K562 (cell line): Measurements from ENCODE around the gene GPATCH2. TPM values are rescaled to one million over a fixed set of nuclear protein-coding genes. Genes with fewer than 3 reads are reported as not detected.

Experiments
- ATAC-seq: fragments of 200-7000 bp; cut with Tn5 transposase; 3 replicates; pipeline ENCODE4 v1.9.1; 2020; ENCODE audit warnings: moderate library complexity
- BruUV-seq: library from RNA; stranded (reverse); fragments of 400-500 nt; replicated peaks from 2 replicates; lab custom pipeline; 2021; lab: Mats Ljungman, UMichigan
- CTCF ChIA-PET: fragments of 300-600 bp; formaldehyde crosslinking; extraction: SDS; loops from one replicate; lab custom pipeline; 2021; ENCODE audit warnings: low intra/inter-chr PET ratio; lab: Yijun Ruan, JAX
- POLR2A ChIA-PET: fragments of 300-600, 350-650 bp; sonication (Branson Sonifier 250); formaldehyde crosslinking; extraction: SDS; loops from one replicate; lab custom pipeline; 2021; ENCODE audit warnings: antibody characterized with exemption, inconsistent platforms; lab: Yijun Ruan, JAX
- DNase-seq, 4 experiments: peaks; one replicate each; pipeline versions ENCODE4 v3.0.0 to v3.0.0-alpha.2; 2011 to 2018; ENCODE audit warnings: low spot score in 3 of 4, mixed read lengths in 3 of 4; ENCODE audit errors: extremely low read depth in 1 of 4
- FAIRE-seq: peaks from 2 replicates; lab custom pipeline; 2011; peaks lifted over from hg19 to GRCh38; lab: Jason Lieb, UNC
- H2AFZ ChIP-seq: 2 replicates; pipeline ENCODE4 v1.6.0; 2011; ENCODE audit warnings: low read depth, low read length, control low read depth, inconsistent platforms
- H3K27ac ChIP-seq: fragments of 200-600 bp; 3 replicates; pipeline ENCODE4 v1.8.0; 2011; ENCODE audit warnings: low read depth, mild to moderate bottlenecking, control low read depth, inconsistent platforms, low read length, moderate library complexity, mixed read lengths; ENCODE audit errors: extremely low read depth
- H3K27me3 ChIP-seq, 2 experiments: fragments of 300-600 bp in 1 of 2; 2 replicates in 1 of 2; 3 replicates in 1 of 2; pipeline versions ENCODE4 v1.6.0 to v1.8.0; 2011; ENCODE audit warnings: inconsistent platforms in 2 of 2, low read length in 2 of 2, mild to moderate bottlenecking in 1 of 2, mixed read lengths in 1 of 2, moderate library complexity in 1 of 2; ENCODE audit not compliant: control insufficient read depth in 2 of 2, insufficient read depth in 2 of 2
- H3K36me3 ChIP-seq: fragments of 300-600 bp; 3 replicates; pipeline ENCODE4 v1.8.0; 2011; ENCODE audit warnings: mild to moderate bottlenecking, low read length, inconsistent platforms; ENCODE audit not compliant: control insufficient read depth, insufficient read depth
- H3K4me1 ChIP-seq, 2 experiments: fragments of 200-600 bp in 1 of 2; replicated peaks in 1 of 2; 2 replicates in 1 of 2; 3 replicates in 1 of 2; pipeline versions ENCODE4 v1.5.1 to v1.8.0; 2011; ENCODE audit warnings: inconsistent platforms in 2 of 2, low read length in 2 of 2, mild to moderate bottlenecking in 1 of 2, mixed read lengths in 1 of 2, moderate library complexity in 1 of 2; ENCODE audit not compliant: control insufficient read depth in 2 of 2, insufficient read depth in 2 of 2
- H3K4me2 ChIP-seq: 2 replicates; pipeline ENCODE4 v1.6.1; 2011; ENCODE audit warnings: low read length, control low read depth, inconsistent platforms, mixed read lengths; ENCODE audit not compliant: insufficient read depth
- H3K4me3 ChIP-seq: fragments of 200-600 bp; sonication (generic), shearing (Covaris generic); 2 replicates; pipeline ENCODE4 v1.5.1; 2016; ENCODE audit warnings: control low read depth, inconsistent platforms
- H3K79me2 ChIP-seq: fragments of 200-600 bp; 3 replicates; pipeline ENCODE4 v1.8.0; 2011; ENCODE audit warnings: low read length, inconsistent platforms; ENCODE audit not compliant: control insufficient read depth, insufficient read depth
- H3K9ac ChIP-seq, 2 experiments: 2 replicates each; pipeline versions ENCODE4 v1.6.0 to v1.6.1; 2011; ENCODE audit warnings: low read depth in 2 of 2, low read length in 2 of 2, control low read depth in 1 of 2, inconsistent platforms in 1 of 2, mild to moderate bottlenecking in 1 of 2, mixed read lengths in 1 of 2; ENCODE audit not compliant: insufficient read depth in 1 of 2
- H3K9me1 ChIP-seq: one replicate; pipeline ENCODE4 v1.6.0; 2011; ENCODE audit warnings: inconsistent platforms, mild to moderate bottlenecking, low read length, moderate library complexity; ENCODE audit not compliant: control insufficient read depth, insufficient read depth
- H3K9me3 ChIP-seq: replicated peaks from 2 replicates; pipeline ENCODE4 v1.5.1; 2011; ENCODE audit warnings: low read depth, low read length, inconsistent platforms; ENCODE audit not compliant: control insufficient read depth, insufficient read depth
- H4K20me1 ChIP-seq: replicated peaks from 2 replicates; pipeline ENCODE4 v1.6.1; 2011; ENCODE audit warnings: low read length, inconsistent platforms, mixed read lengths; ENCODE audit not compliant: control insufficient read depth, insufficient read depth
- DEAF1 ChIP-seq: fragments of 450-650 bp; formaldehyde crosslinking; IDR thresholded peaks from 2 replicates; pipeline ENCODE4 v1.4.0; 2020; ENCODE audit warnings: mild to moderate bottlenecking, moderate library complexity
- DLX4 ChIP-seq: fragments of 250-450 bp; sonication (Bioruptor Pico); IDR thresholded peaks from 2 replicates; pipeline ENCODE4 v1.6.1; 2021; ENCODE audit warnings: mild to moderate bottlenecking
- FOXJ3 ChIP-seq: sonication (generic); formaldehyde crosslinking; IDR thresholded peaks from 2 replicates; pipeline ENCODE4 v1.4.0; 2020; ENCODE audit warnings: mild to moderate bottlenecking, missing genetic modification reagents
- MXI1 ChIP-seq: IDR thresholded peaks from 2 replicates; pipeline ENCODE4 v1.6.1; 2011; ENCODE audit warnings: low read depth, mild to moderate bottlenecking, improper control_type of control experiment, low read length
- SREBF1 ChIP-seq: fragments of 150-350 bp; IDR thresholded peaks from 2 replicates; pipeline ENCODE4 v1.6.1; 2014; ENCODE audit warnings: antibody characterized with exemption, low read depth, low read length, borderline replicate concordance
- XRCC3 ChIP-seq: fragments of 450-650 bp; IDR thresholded peaks from 2 replicates; pipeline ENCODE4 v1.6.1; 2017; ENCODE audit warnings: mild to moderate bottlenecking, moderate library complexity
- ZNF184 ChIP-seq: sonication (generic); formaldehyde crosslinking; IDR thresholded peaks from 2 replicates; pipeline ENCODE4 v1.5.0; 2020; ENCODE audit warnings: missing genetic modification reagents
- ZNF79 ChIP-seq: fragments of 250-450 bp; sonication (Bioruptor Pico); IDR thresholded peaks from 2 replicates; pipeline ENCODE4 v1.4.0; 2020; ENCODE audit warnings: low read depth, mild to moderate bottlenecking, moderate library complexity
- WGBS: fragments of 100-300 bp; shearing (Covaris generic); methylation state at CpG from one replicate; pipeline ENCODE4 v1.1.6; 2016; ENCODE audit warnings: low coverage, mixed read lengths; ENCODE audit not compliant: insufficient coverage; ENCODE audit errors: missing lambda C conversion rate; 5-methylcytosine and 5-hydroxymethylcytosine counted together
- in situ Hi-C: fragments of 300-500 bp; cut with MboI; formaldehyde crosslinking; loops from 4 replicates; pipeline ENCODE4 v1.15.0; 2018; ENCODE audit warnings: inconsistent platforms, mixed read lengths
- intact Hi-C: fragments of 100-400 bp; cut with micrococcal nuclease; formaldehyde crosslinking; loops from 2 replicates; pipeline ENCODE4 v1.14.2; 2022
- polyA plus RNA-seq, 8 experiments: library from polyadenylated mRNA; depleted of rRNA in 4 of 8; stranded (reverse) in 5 of 8; unstranded in 3 of 8; fragments of >200 nt; fragmentation: Nextera tagmentation in 2 of 8; fragmentation: Illumina TruSeq in 1 of 8; extraction: Ambion mirVana in 2 of 8; extraction: Trizol in 1 of 8; gene quantifications; 2 replicates each; pipeline versions ENCODE4 v1.2.1 to v1.2.3, GENCODE V29; 2011 to 2014; ENCODE audit warnings: inconsistent platforms in 1 of 8, missing spikeins in 1 of 8
- total RNA-seq, 7 experiments: library from RNA; depleted of rRNA in 6 of 7; stranded (reverse); fragments of >200 nt in 6 of 7; fragmentation: Illumina TruSeq in 2 of 7; extraction: Trizol in 2 of 7; gene quantifications; 2 replicates each; pipeline versions ENCODE4 v1.2.1 to v1.2.3, GENCODE V29; 2011 to 2021; ENCODE audit warnings: low replicate concordance in 1 of 7

Gene GPATCH2
- total and polyA plus RNA-seq, 9 of the 15 experiments (the other 6 are each of a cell fraction or from before 2014, with no cell fraction given): 0.38 to 2.0 (median 0.55) TPM

- no peak overlapping the region for H3K4me3 ChIP-seq
- TF ChIP-seq MXI1 (no peak), DEAF1 (CRISPR knock-in tag) (no peak), FOXJ3 (CRISPR knock-in tag) (no peak), XRCC3 (no peak), ZNF184 (CRISPR knock-in tag) (no peak)
- ATAC-seq (no peak), DNase-seq (no peak), FAIRE-seq (no peak)
- H2AFZ ChIP-seq: no peak overlapping the region
- intact Hi-C loops (no loop called here), in situ Hi-C loops (no loop called here)
- no peak overlapping the region for H3K4me2 ChIP-seq
- H3K27me3 ChIP-seq: no peaks in the 10 kb centered on the region
- no peaks in the 10 kb centered on the region for H3K4me1 ChIP-seq
- H4K20me1 ChIP-seq: no peaks in the 10 kb centered on the region
- no peak overlapping the region for H3K9ac ChIP-seq
- ChIA-PET CTCF (no interaction called here), POLR2A (no interaction called here)
- no peak overlapping the region for H3K27ac ChIP-seq
- no peaks in the 10 kb centered on the region for H3K36me3 ChIP-seq
- 0% methylated on average over 2 of the region's 2 CpGs for WGBS
- BruUV-seq: no TSS peak
- no peaks in the 10 kb centered on the region for H3K9me1 ChIP-seq
- H3K79me2 ChIP-seq: no peaks in the 10 kb centered on the region
- no peaks in the 10 kb centered on the region for H3K9me3 ChIP-seq
These were observed 90.6 kb downstream of the GPATCH2 start for GRCh38 chr1:217540321-217540720.

- intact Hi-C loops (no loop called here), in situ Hi-C loops (no loop called here)
- ATAC-seq (no peak), DNase-seq (no peak), FAIRE-seq (no peak)
- H3K79me2 ChIP-seq: no peaks in the 10 kb centered on the region
- 5% methylated on average over 2 of the region's 2 CpGs for WGBS
- TF ChIP-seq DLX4 (CRISPR knock-in tag) (no peak), ZNF79 (CRISPR knock-in tag) (no peak), SREBF1 (no peak)
- no peaks in the 10 kb centered on the region for H4K20me1 ChIP-seq
- H3K4me3 ChIP-seq: no peak overlapping the region
- H3K4me2 ChIP-seq: no peak overlapping the region
- no peaks in the 10 kb centered on the region for H3K27me3 ChIP-seq
- ChIA-PET POLR2A (no interaction called here), CTCF (no interaction called here)
- no peaks in the 10 kb centered on the region for H3K9me1 ChIP-seq
- H2AFZ ChIP-seq: no peak overlapping the region
- no TSS peak for BruUV-seq
- no peak overlapping the region for H3K27ac ChIP-seq
- no peaks in the 10 kb centered on the region for H3K4me1 ChIP-seq
- H3K9me3 ChIP-seq: no peaks in the 10 kb centered on the region
- H3K36me3 ChIP-seq: no peaks in the 10 kb centered on the region
- H3K9ac ChIP-seq: no peak overlapping the region
These were observed 91.4 kb downstream of the GPATCH2 start for GRCh38 chr1:217539510-217539909.
